B cell (primary cell): Measurements from ENCODE around the gene RAD51B.

Source experiments
- EZH2 ChIP-seq: IDR thresholded peaks from 2 replicates; pipeline ENCODE4 v1.6.1; 2012; ENCODE audit warnings: borderline replicate concordance, low read depth, mild to moderate bottlenecking, moderate library complexity, low read length; ENCODE audit not compliant: insufficient read depth, poor library complexity, severe bottlenecking
- TF ChIP-seq, protein P1 (sequence below): fragments of 200-600 bp; IDR thresholded peaks from one replicate; pipeline ENCODE4 v1.8.0; 2022; ENCODE audit warnings: antibody characterized with exemption, mild to moderate bottlenecking

DNA sequence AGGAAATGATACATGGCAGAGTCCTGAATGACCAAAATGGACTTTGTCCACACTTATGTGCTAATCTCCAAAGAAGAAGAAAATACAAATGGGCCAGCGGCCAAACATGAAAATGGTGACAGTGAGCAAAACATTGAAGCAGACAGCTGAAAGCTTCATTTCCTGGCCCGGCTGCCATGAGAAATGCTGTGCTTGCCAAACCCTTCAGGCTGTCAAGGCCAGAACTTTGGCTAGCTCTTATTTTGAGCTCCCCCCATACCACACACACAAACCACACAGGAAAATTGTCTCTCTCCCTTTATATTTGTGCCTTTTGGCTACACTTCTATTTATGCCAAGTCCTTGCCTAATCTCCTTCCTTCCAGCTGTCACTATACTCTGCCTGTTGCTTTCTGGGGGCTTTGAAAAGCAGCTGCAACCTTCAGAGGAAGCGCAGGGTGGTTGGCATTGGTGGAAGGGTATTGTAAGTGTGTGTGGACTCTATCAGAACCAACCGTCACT lies 323.8 kb downstream of the RAD51B start:
- TF ChIP-seq, protein P1, sequence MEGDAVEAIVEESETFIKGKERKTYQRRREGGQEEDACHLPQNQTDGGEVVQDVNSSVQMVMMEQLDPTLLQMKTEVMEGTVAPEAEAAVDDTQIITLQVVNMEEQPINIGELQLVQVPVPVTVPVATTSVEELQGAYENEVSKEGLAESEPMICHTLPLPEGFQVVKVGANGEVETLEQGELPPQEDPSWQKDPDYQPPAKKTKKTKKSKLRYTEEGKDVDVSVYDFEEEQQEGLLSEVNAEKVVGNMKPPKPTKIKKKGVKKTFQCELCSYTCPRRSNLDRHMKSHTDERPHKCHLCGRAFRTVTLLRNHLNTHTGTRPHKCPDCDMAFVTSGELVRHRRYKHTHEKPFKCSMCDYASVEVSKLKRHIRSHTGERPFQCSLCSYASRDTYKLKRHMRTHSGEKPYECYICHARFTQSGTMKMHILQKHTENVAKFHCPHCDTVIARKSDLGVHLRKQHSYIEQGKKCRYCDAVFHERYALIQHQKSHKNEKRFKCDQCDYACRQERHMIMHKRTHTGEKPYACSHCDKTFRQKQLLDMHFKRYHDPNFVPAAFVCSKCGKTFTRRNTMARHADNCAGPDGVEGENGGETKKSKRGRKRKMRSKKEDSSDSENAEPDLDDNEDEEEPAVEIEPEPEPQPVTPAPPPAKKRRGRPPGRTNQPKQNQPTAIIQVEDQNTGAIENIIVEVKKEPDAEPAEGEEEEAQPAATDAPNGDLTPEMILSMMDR, result no peak
- no peak for TF ChIP-seq EZH2
